NCI-H524 (cell line): ENCODE data around the gene TMEM174.

Experiments used
- DNase-seq, 2 experiments: peaks; one replicate each; lab custom pipeline; 2025; lab: John Stamatoyannopoulos, UW

The TMEM174 gene

GRCh38 chr5:73153513-73153912 lies 19.5 kb upstream of the TMEM174 start:
- no peak for DNase-seq

DNA sequence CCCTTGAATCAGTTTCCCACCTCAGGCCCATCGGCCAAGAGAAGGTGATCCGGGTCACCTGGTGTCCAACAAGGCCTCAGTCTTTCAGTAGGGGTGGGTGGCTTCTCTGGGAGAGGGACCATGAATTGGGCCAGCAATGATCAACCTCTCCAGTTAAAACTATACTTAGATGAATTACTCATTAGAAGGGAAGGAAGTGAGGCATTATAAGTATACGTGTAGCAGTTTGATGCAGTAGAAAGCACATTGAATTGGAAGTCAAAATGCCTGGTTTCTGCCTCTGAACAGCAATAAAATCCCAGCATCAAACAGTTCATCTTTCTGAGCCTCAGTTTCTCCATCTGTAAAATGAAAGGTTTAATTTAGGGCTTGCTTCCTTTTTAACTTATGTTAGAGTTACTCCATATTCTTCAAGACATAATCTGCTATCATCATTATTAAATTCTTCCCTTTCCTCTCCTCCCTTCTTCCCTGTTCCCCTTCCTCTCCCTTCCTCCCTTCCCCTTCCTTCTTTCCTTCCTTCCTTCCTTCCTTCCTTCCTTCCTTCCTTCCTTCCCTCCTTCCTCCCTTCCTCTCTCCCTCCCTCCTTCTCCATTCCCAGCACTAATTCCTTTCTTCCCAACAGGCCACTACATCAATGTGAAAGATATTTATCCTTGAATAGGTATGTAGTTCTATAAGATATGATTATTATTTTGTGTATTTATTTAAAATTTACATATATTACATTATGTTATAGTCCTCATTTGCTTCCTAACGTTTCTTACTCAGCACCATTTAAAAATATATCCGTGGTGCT lies 18.6 kb upstream of the TMEM174 start:
- DNase-seq: no peak

- no peak for DNase-seq
Observed at GRCh38 chr5:73155271-73156222, 17.4 kb upstream of the TMEM174 start.

GRCh38 chr5:73157414-73158303 lies 15.3 kb upstream of the TMEM174 start:
- no peak for DNase-seq

DNA sequence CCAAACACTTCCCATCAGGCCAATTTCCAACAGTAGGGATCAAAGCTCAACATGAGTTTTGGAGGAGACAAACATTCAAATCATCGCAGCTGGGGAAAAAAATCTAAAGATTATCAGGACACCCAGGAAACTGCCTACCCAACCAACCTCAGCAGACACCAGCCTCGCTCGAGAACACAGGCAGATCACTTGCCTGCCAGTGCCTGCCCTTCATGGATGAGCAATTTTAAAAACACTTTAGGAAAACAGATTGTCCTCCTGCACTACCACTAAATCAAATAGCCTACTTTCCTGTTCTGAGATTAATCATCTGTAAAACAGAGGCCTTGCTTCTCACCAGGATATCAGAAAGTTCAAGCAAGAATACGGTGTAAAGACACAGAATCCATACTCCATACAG lies 14.7 kb upstream of the TMEM174 start:
- no peak for DNase-seq

DNA sequence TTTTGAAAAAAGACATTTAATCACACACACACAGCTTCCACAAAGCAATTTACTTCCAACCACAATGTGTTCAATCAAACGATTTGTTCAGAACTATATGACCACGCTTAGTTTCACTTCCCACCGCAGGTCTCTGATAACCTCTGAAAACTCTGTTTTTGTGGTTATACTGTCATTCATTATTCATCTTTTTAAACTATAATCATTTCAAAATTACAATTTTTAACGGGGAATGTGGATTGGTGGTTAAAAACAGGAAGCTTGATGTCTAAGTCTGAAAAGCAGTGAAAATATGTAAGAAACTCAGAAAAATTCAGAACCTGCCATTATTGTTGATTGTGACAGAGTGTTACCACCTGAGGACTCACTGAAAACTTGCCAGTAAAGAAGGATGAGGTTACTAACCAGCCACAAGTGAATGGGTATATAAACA lies 12.7 kb upstream of the TMEM174 start:
- no peak for DNase-seq

DNA sequence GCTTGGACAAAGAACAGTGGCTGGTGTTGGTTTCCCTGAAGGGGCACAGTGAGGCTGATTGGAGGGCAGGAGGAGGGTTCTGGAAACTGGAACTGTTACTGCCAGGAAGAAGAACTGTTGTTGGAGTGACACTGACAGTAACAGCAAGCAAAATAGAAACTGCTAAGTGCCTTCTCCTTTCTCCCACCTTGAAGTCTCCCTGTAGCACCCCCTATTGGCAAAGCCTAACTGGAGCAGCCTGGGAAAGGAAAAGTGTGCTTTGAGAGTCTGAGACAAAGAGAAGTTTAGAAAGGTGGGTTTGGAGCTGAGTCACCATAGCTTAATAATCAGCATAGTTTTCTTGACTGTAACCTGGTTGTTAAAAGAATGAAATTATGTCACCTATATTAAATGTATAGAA lies 2.5 kb upstream of the TMEM174 start:
- no peak for DNase-seq

DNA sequence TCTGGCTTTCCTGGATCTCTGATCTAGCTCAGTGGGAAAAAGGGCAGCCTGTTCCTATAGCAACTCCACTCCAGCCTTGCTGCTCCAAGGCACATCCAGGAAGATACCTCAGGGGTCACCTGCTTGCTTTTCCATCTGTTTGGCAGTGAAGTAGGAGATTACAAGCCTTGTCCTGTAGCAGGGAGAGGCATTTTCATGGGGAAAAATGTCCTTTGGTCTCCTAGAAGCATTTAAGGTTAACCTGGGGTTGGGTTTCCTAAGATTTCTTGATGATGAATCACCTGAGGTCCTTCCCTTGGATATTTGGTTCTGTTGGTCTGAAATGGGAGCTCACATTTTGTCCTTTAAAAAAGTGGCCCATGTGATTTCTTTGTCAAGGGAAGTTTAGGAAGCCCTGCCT lies 1.5 kb upstream of the TMEM174 start:
- peak in 1 of 2 experiments; percentile 50 for DNase-seq

- peak; percentile 38 to 63 for DNase-seq
Observed at GRCh38 chr5:73174100-73174815, 1.3 kb downstream of the TMEM174 start.

GRCh38 chr5:73176250-73176649 lies 3.3 kb downstream of the TMEM174 start:
- no peak for DNase-seq

DNA sequence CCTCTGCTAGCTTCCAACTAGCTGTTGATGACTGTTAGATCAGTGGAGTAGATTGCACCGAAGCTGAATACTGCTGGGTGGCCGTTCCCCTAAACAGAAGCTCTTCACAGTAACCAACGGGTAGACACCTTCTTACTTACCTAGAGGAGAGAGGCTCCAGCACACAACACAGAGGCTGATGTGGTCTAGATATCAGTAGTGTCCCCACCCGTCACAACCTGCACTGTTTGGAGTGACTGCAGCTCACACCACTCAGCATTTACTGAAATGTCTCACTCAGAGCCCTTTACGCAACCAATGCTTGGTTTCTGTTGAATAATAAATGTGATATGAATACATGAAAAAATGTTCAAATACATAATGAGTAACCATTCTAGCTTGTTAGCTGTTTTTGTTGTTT lies 5.3 kb downstream of the TMEM174 start:
- DNase-seq: no peak

DNA sequence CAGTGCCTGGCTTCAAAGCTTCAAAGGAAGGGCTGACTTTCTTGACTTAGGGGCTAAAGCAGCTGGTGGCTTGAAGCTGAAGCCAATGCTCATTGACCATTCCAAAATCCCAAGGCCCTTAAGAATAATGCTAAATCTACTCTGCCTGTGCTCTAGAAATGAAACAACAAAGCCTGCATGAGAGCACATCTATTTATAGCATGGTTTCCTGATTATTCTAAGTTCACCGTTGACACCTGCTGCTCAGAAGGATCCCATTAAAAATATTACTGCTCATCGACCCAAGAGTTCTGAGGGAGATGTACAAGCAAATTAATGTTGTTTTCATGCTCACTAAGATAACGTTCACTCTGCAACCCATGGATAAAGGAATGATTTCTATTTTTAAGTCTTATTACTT lies 6.7 kb downstream of the TMEM174 start:
- no peak for DNase-seq

DNA sequence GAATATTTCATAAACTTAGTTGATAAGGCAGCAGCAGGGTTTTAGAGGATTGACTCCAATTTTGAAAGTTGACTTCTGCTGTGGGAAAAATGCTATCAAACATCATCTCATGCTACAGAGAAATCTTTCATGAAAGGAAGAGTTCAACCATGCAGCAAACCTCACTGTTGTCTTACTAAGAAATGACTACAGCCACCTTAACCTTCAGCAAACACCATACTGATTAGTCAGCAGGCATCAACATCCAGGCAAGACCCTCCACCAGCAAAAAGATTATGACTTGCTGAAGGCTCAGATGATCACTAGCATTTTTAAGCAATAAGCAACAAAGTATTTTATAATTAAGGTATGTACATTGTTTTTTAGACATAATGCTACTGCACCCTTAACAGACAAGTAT lies 7.6 kb downstream of the TMEM174 start:
- no peak for DNase-seq

DNA sequence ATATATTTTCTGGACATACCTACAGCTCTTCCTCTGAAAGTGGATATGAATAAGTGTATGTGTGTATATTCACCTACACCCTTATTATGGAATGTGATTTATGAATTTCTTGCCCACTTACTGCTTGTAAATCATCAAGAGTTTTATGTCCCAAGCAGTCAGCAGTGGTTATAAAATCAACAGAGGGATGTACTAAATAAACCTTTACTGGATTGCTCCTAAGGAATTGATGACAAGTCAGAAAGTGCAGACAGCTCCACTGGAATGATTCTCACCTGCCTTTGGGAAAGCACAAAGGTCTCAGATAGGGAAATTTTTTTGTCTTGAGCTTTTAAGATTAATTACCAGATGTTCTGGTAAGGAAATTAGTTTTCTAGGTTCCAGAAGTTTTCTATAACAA lies 9.3 kb downstream of the TMEM174 start:
- DNase-seq: no peak

GRCh38 chr5:73183000-73183399 lies 10.0 kb downstream of the TMEM174 start:
- DNase-seq: no peak

- peak in 1 of 2 experiments; percentile 14 for DNase-seq
Observed at GRCh38 chr5:73183481-73183891, 10.5 kb downstream of the TMEM174 start.

- DNase-seq: no peak
Observed at GRCh38 chr5:73186976-73187375, 14.0 kb downstream of the TMEM174 start.

DNA sequence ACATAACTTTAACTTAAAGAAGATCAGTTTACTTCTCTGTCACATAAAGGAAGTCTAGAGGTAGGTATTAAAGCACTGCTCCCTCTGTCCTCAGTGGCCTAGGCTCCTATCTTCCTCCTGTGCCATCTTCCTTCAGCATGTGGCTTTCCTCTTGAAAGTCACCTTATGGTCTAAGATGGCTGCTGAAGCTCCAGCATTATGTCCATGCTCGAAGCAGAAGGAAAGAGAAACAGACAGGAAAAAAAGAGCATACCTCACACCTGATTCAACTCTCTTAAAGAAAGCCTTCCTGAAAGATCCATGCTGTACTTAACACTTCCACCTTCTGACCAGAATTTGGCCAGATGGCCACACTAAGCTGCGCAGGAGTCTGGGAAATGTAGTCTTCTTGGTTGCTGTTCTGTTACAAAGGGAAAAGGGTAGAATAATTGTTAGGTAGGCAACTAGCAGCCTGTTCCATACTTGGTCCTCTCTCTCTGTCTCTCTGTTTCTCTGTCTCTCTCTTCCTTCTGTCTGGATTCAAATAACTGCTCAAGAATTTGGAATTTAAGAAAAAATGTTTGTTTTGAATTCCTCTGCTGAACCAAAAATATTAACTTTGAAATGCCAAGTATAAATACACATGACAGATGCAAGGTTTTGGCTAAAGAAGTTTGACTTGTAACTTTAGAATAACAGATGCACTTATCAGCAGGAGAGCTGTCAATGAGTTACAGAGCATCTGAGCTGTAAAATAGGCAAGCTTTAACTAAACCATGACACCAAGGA lies 16.0 kb downstream of the TMEM174 start:
- peak; percentile 43 to 78 for DNase-seq

DNA sequence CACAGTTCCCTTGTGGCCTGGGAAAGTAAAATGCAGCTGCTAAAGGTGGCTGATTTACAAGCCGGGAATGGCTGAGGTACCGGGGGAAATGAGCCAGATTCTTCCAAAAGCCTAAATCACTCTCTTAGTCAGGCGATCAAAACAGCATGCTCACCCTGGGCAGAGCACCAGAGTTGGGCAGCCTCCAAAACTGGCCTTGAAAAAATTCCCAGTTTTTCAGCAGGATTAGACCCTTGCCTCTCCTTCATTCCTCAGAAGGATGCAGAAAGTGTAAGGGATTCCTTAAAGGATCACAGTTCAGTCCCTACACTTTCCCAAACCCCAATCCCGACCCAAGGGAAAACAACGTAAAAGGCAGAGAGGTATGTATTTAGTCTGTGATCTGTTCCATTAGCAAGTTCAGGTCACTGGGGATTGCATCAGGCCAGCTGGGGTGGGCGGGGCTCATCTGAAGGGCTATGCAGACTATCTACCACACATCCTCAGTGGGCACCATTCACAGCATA lies 16.9 kb downstream of the TMEM174 start:
- DNase-seq: peak; percentile 25 to 64

- DNase-seq: no peak
Observed at GRCh38 chr5:73192370-73192769, 19.4 kb downstream of the TMEM174 start.
